ENCODE data around the gene ZNF23. TPM values are rescaled to one million over a fixed set of nuclear protein-coding genes. Genes with fewer than 3 reads are reported as not detected.

ZNF23 gene
- total and polyA plus RNA-seq, 4 donors = 1.5 to 6.1 (median 3.1) TPM

DNA sequence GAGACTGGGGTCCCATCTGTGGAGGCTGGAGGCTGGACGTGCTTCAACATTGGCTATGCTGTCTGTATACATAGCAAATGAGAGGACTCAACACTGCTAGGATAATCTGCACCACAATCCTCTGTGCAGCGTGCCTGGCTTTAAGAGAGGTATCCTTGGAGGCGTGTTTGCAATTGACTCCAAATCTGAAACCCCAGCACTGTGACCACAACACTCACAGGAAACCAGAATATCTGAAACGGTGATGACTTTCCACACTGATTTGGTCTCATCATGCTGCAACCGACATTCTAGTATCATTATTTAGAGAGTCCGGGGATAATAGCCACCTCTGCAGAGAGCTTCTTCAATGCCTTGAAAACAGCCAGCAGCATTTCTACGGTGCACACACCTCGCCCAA is 55.3 kb downstream of the ZNF23 start:
- Histone ChIP-seq H3K27me3 (ENCODE audit: control insufficient read depth in 4 of 4, insufficient read depth in 4 of 4, low read length in 3 of 4) (peaks cover 0 to 3% (median 0%) of the 10 kb centered on the region in 4 donors), H3K4me1 (ENCODE audit: control insufficient read depth in 4 of 4, insufficient read depth in 4 of 4, low read length in 3 of 4) (no peaks in the 10 kb centered on the region)
- WGBS = 65% methylated on average over 8 of the region's 8 CpGs

DNA sequence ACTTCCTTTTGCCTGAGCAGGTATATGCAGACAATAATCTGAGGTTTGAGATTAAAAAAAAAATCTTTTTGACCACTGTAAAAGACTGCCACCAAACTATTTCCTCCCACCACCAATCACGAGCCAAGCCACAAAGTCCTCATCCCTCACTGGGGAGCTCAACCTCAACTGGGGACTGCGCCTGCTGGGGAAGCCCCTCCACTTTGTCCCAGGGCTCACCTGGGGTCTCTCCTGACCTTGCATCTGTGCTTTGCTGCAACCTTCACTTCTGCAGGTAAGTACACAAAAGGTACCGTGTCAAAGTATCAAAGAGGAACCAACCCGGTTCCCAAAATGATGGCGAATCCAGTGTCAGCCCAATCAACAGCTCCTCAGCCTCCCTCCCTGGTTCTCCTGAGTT is 55.7 kb downstream of the ZNF23 start:
- H3K9ac ChIP-seq (ENCODE audit: low read depth in 1 of 2, low read length in 2 of 2) = no peak overlapping the region
- DNase-seq (ENCODE audit: low spot score) = no peak
- no peak overlapping the region for H3K4me3 ChIP-seq (ENCODE audit: low read depth in 1 of 3, low read length in 3 of 3)
- H3K4me1 ChIP-seq (ENCODE audit: control insufficient read depth in 4 of 4, insufficient read depth in 4 of 4, low read length in 3 of 4) = no peaks in the 10 kb centered on the region
- TF ChIP-seq RAD21 (IDR thresholded peaks at IDR 0.05) (no peak), SP1 (IDR thresholded peaks at IDR 0.05) (no peak), GABPA (IDR thresholded peaks at IDR 0.05 in 1 of 2, conservative IDR thresholded peaks at IDR 0.05 in 1 of 2) (no peak), JUND (IDR thresholded peaks at IDR 0.05) (no peak), FOXA1 (IDR thresholded peaks at IDR 0.05) (no peak), FOXA2 (IDR thresholded peaks at IDR 0.05) (no peak), EGR1 (IDR thresholded peaks at IDR 0.05; ENCODE audit: low read depth in 2 of 2) (no peak), TAF1 (conservative IDR thresholded peaks at IDR 0.05) (no peak), HNF4A (conservative IDR thresholded peaks at IDR 0.05) (no peak), NR2F2 (IDR thresholded peaks at IDR 0.05) (no peak), HNF4G (IDR thresholded peaks at IDR 0.05) (no peak), YY1 (IDR thresholded peaks at IDR 0.05) (no peak)
- TF ChIP-seq, protein P1, sequence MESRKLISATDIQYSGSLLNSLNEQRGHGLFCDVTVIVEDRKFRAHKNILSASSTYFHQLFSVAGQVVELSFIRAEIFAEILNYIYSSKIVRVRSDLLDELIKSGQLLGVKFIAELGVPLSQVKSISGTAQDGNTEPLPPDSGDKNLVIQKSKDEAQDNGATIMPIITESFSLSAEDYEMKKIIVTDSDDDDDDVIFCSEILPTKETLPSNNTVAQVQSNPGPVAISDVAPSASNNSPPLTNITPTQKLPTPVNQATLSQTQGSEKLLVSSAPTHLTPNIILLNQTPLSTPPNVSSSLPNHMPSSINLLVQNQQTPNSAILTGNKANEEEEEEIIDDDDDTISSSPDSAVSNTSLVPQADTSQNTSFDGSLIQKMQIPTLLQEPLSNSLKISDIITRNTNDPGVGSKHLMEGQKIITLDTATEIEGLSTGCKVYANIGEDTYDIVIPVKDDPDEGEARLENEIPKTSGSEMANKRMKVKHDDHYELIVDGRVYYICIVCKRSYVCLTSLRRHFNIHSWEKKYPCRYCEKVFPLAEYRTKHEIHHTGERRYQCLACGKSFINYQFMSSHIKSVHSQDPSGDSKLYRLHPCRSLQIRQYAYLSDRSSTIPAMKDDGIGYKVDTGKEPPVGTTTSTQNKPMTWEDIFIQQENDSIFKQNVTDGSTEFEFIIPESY (IDR thresholded peaks at IDR 0.05) = no peak
- TF ChIP-seq, protein P2, sequence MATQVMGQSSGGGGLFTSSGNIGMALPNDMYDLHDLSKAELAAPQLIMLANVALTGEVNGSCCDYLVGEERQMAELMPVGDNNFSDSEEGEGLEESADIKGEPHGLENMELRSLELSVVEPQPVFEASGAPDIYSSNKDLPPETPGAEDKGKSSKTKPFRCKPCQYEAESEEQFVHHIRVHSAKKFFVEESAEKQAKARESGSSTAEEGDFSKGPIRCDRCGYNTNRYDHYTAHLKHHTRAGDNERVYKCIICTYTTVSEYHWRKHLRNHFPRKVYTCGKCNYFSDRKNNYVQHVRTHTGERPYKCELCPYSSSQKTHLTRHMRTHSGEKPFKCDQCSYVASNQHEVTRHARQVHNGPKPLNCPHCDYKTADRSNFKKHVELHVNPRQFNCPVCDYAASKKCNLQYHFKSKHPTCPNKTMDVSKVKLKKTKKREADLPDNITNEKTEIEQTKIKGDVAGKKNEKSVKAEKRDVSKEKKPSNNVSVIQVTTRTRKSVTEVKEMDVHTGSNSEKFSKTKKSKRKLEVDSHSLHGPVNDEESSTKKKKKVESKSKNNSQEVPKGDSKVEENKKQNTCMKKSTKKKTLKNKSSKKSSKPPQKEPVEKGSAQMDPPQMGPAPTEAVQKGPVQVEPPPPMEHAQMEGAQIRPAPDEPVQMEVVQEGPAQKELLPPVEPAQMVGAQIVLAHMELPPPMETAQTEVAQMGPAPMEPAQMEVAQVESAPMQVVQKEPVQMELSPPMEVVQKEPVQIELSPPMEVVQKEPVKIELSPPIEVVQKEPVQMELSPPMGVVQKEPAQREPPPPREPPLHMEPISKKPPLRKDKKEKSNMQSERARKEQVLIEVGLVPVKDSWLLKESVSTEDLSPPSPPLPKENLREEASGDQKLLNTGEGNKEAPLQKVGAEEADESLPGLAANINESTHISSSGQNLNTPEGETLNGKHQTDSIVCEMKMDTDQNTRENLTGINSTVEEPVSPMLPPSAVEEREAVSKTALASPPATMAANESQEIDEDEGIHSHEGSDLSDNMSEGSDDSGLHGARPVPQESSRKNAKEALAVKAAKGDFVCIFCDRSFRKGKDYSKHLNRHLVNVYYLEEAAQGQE (IDR thresholded peaks at IDR 0.05) = no peak
- TF ChIP-seq, protein P3, sequence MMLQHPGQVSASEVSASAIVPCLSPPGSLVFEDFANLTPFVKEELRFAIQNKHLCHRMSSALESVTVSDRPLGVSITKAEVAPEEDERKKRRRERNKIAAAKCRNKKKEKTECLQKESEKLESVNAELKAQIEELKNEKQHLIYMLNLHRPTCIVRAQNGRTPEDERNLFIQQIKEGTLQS (IDR thresholded peaks at IDR 0.05) = no peak
- TF ChIP-seq, protein P4, sequence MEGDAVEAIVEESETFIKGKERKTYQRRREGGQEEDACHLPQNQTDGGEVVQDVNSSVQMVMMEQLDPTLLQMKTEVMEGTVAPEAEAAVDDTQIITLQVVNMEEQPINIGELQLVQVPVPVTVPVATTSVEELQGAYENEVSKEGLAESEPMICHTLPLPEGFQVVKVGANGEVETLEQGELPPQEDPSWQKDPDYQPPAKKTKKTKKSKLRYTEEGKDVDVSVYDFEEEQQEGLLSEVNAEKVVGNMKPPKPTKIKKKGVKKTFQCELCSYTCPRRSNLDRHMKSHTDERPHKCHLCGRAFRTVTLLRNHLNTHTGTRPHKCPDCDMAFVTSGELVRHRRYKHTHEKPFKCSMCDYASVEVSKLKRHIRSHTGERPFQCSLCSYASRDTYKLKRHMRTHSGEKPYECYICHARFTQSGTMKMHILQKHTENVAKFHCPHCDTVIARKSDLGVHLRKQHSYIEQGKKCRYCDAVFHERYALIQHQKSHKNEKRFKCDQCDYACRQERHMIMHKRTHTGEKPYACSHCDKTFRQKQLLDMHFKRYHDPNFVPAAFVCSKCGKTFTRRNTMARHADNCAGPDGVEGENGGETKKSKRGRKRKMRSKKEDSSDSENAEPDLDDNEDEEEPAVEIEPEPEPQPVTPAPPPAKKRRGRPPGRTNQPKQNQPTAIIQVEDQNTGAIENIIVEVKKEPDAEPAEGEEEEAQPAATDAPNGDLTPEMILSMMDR (IDR thresholded peaks at IDR 0.05; ENCODE audit: low read depth, low read length, missing input control) = no peak
- TF ChIP-seq, protein P5, sequence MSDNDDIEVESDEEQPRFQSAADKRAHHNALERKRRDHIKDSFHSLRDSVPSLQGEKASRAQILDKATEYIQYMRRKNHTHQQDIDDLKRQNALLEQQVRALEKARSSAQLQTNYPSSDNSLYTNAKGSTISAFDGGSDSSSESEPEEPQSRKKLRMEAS (IDR thresholded peaks at IDR 0.05) = no peak
- peaks cover 0 to 3% (median 0%) of the 10 kb centered on the region in 4 donors for H3K27me3 ChIP-seq (ENCODE audit: control insufficient read depth in 4 of 4, insufficient read depth in 4 of 4, low read length in 3 of 4)
- peaks cover 0 to 3% (median 1%) of the 10 kb centered on the region in 4 donors for H3K9me3 ChIP-seq (ENCODE audit: control insufficient read depth in 4 of 4, low read length in 3 of 4)
- no peak overlapping the region for H3K27ac ChIP-seq (ENCODE audit: low read depth in 1 of 2, low read length in 2 of 2)
- WGBS = 76% methylated on average over 5 of the region's 5 CpGs
- no peaks in the 10 kb centered on the region for H3K36me3 ChIP-seq (ENCODE audit: control insufficient read depth in 4 of 4, insufficient read depth in 3 of 4, low read depth in 1 of 4, low read length in 3 of 4)

More for the DNA sequence above, 55.3 kb downstream of the ZNF23 start:
- Histone ChIP-seq H3K27ac (ENCODE audit: low read depth in 1 of 2, low read length in 2 of 2) (no peak overlapping the region), H3K36me3 (ENCODE audit: control insufficient read depth in 4 of 4, insufficient read depth in 3 of 4, low read depth in 1 of 4, low read length in 3 of 4) (no peaks in the 10 kb centered on the region), H3K4me3 (ENCODE audit: low read depth in 1 of 3, low read length in 3 of 3) (no peak overlapping the region), H3K9ac (ENCODE audit: low read depth in 1 of 2, low read length in 2 of 2) (no peak overlapping the region), H3K9me3 (ENCODE audit: control insufficient read depth in 4 of 4, low read length in 3 of 4) (peaks cover 0 to 3% (median 1%) of the 10 kb centered on the region in 4 donors)
- TF ChIP-seq, protein P2 (IDR thresholded peaks at IDR 0.05) = no peak
- TF ChIP-seq RXRA (IDR thresholded peaks at IDR 0.05) (no peak), FOXA2 (IDR thresholded peaks at IDR 0.05) (no peak), NR2F2 (IDR thresholded peaks at IDR 0.05) (no peak)
- DNase-seq (ENCODE audit: low spot score) = no peak
